Nucleus accumbens (tissue), 56 donors: ENCODE measurements around the gene ELF1.

Experiments
- DNase-seq, 56 donors: peaks; one replicate each; lab custom pipeline; 2025; lab: John Stamatoyannopoulos, UW

Gene ELF1

GRCh38 chr13:41019011-41019487 lies at the start of gene ELF1:
ELF1 (minus strand) TSS chr13:41019316; CDS start chr13:40982054, 37,262 bp downstream.
- peak in 3 of 56 donors; percentile 1 to 13 (median 2) for DNase-seq

GRCh38 chr13:41065078-41065477 lies 46.0 kb upstream of the ELF1 start:
- no peak for DNase-seq

- DNase-seq: no peak
These were observed 45.4 kb upstream of the ELF1 start for GRCh38 chr13:41064493-41064892.

GRCh38 chr13:41061914-41062837 lies 43.1 kb upstream of the ELF1 start:
- peak in 3 of 56 donors; percentile 47 to 67 (median 64) for DNase-seq

- DNase-seq: peak; percentile 27 to 98 (median 94)
These were observed 42.2 kb upstream of the ELF1 start, which contains the start of gene WBP4 for GRCh38 chr13:41061075-41061913. WBP4 (plus strand) TSS chr13:41061509; CDS start chr13:41061674, 165 bp downstream.

GRCh38 chr13:41060724-41061074 lies 41.6 kb upstream of the ELF1 start:
- peak in 55 of 56 donors; percentile 57 to 94 (median 85) for DNase-seq

- DNase-seq: peak in 55 of 56 donors; percentile 33 to 93 (median 81)
These were observed 41.1 kb upstream of the ELF1 start for GRCh38 chr13:41060082-41060723.

GRCh38 chr13:41059456-41060081 lies 40.5 kb upstream of the ELF1 start:
- peak in 2 of 56 donors; percentile 29 to 41 for DNase-seq

- DNase-seq: no peak
These were observed 39.4 kb upstream of the ELF1 start for GRCh38 chr13:41058295-41059070.

- DNase-seq: no peak
These were observed 38.0 kb upstream of the ELF1 start for GRCh38 chr13:41056826-41057711.

- no peak for DNase-seq
These were observed 37.1 kb upstream of the ELF1 start for GRCh38 chr13:41056194-41056593.

- no peak for DNase-seq
These were observed 36.0 kb upstream of the ELF1 start for GRCh38 chr13:41054919-41055619.

GRCh38 chr13:41054212-41054877 lies 35.2 kb upstream of the ELF1 start:
- DNase-seq: peak in 2 of 56 donors; percentile 3

- DNase-seq: no peak
These were observed 34.3 kb upstream of the ELF1 start for GRCh38 chr13:41053384-41053826.

GRCh38 chr13:41052441-41052840 lies 33.3 kb upstream of the ELF1 start:
- no peak for DNase-seq

- DNase-seq: no peak
These were observed 30.6 kb upstream of the ELF1 start for GRCh38 chr13:41049480-41050440.
